Stromal cell of bone marrow (primary cell): Measurements from ENCODE around the gene TRMT1.

Experiments
- DNase-seq: peaks from one replicate; pipeline ENCODE4 v3.0.0-alpha.2; 2012; ENCODE audit warnings: low read depth

Gene TRMT1

DNA sequence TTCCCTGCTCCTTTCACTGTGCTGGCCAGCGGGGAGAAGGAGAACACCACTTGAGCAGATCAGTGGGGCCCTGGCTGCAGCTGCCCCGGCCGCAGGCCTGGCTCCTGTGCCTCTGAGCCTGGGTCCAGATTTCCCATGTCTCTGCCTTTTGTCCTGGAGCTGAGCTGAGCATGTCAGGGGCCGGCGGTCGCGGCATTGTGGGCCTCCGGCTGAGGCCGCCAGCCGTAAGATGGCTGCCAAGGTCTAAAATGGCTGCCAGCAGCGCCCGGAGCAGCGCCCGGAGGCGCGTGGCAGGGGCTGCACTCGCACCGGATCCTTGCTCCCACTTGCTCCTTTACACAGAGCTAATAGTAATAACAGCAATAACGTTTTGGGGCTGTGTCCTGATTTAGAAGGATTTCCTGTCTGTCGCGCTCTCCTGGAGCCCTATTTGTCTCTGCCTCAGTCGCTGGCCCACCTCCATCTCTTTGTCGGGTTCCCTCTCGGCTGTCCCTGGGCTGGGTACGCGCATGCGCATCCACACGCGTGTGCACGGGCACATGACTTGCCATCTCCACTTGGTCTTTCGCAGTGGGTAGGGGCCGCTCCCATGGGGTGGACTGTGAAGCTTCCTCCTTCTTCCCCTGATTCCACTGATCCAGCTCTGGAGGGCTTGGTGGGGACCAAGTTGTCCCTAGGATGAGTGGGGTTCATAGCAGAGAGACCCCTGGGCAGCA is 46.0 kb downstream of the TRMT1 start:
- DNase-seq, result no peak

DNA sequence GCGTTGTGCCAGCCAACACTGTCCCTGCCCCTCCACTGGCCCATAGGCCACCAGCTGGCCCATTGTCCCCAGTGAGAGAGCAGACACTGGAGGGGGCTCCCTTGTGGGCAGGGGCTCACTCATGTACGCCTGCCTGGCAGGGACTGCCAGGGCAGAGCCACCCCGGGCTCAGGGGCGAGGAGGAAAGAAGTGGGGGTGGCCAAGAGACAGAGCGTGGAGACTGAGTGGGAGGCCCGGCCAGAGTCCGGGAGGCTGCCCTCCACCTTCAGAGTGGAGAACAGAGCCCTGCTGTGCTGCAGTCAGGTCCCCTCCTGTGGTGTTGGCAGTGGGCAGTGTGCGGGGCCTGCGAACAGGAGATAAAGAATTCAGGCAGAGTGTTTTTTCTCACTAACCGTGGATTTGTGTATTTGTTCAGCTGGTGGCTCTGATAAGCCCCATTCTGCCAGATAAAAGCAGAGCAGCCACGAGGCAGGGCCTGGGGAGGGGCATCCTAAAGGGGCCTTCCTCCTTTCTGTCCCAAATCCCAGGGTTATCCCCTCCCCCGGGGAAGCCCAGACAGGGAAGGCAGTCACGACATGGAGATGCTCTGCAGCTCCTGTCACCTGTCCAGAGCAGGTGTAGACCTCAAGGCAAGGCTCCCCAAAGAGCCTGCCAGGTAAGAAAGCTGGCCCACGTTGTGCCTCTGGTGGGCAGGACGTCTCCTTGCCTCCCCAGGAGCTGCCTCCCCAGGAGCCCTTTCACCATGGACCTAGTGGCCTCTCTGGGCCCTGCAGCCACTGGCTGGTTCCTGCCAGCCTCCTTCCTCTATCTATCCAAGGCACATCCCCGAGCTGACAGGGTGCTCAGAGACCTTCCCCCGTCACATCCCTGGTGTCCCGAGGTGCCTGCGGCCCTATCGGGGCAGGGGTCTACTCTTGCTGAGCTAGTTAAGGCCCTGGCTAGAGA is 46.9 kb downstream of the TRMT1 start:
- DNase-seq, result no peak

DNA sequence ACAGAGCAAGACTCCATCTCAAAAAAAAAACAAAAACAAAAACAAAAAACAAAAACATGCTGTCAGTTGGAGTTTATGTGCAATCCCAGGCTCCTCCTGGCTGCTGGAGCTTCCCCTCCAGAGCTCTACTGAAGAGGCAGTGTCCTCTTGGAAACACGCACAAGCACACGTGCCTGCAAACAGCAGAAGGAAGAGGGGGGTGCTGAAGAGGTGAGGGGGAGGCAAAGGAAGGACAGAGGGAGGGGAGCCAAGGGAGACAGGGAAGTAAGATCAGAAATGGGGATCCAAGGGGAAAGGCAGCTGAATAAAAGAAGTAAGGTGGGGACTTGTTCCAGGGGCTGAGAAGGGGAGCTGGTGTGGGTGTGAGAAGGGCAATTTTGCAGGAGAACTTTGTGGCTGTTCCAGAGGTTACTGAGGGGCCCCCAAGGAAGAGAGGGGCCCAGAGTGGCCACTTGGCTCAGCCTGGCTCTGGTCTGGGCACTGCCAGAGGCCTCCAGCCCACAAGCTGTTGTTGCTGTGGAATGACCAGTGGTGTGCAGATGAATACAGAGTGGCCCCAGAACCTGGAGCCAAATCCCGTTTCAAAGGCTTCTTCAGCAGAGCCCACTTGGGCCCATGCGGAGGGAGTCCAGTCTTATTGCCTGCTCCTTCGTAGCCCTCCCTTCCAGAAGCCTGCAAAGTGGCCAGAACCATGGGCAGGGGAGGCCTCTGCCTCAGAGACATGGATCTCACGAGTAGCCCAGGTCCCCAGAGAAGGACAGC is 48.3 kb downstream of the TRMT1 start:
- no peak for DNase-seq

DNA sequence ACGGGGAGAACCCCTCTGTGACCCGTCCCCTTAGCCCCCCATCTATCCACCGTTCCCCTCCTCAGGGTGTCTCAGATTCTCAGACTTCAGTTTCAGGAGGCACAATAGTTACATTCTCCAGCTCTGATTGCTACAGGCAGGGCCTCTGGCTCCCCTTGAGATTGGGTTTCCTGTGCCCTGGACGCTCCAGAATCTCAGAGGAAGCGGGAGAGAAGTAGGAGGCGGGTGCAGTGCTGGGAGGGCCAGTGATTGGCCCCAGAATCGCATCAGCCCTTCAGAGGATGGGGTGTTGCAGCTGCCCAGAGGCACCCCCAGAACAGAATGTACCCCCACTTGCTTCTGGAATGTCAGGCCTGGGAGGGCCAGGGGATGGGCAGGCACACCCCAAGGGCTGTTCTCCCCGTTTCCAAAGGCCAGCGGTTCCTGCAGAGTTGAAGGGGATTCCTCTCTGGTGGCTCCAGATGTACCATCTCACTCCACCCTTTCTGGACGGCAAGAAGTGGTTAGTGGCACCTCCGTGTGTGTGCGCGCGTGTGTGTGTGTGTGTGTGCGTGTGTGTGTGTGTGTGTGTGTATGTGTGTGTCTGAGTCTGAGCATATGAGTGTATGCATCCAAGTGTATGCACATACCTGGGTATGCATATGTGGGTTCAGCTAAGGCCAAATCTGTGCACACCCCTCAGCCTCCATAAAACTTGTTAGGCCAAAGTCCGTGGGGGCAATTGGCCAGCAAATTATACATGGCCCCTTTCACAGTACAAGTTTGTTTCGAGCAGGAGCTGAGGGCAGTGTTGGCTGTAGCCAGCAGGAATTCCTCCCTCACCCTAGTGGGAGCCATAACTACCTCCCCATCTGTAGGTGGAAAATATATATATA is 49.4 kb downstream of the TRMT1 start:
- no peak for DNase-seq

DNA sequence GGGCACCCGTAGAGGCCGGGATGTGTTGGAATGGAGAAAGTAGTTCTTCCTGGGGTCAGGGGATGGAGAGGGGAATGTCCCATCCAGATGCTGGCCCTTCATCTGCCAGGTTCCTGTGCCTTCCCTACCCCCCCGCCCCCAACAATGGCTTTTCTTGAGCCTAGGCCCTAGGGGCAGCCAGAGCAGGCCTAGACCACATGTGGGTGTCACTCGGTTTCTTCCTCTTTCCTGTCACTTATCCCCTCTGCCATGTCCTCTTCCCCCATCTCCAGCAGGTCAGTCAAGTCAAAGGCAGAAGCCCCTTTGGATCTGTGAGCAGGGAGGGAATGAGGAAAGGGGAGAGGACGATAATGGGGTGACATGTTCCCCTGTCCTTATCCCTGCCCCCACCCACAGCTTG is 50.3 kb downstream of the TRMT1 start:
- no peak for DNase-seq

DNA sequence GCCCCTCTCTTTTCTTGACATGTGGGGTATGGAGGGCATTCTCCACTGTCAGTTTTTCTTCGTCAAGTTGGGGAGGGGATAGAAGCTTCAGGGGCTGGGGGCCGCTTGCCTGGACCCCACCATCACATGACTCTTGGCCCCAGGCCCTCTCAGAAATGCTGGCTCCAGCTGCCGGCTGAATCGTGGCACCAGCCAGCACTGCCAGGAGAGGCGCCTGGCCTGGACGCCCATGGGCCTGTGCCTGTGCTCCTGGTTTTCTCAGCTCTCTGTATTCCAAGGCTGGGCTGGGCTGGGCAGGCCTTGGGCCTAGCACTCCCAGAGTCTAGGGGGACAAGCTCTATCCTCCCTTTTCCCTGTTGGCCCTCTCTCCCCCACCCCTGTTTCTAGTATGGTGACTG is 52.4 kb downstream of the TRMT1 start:
- DNase-seq, result no peak

DNA sequence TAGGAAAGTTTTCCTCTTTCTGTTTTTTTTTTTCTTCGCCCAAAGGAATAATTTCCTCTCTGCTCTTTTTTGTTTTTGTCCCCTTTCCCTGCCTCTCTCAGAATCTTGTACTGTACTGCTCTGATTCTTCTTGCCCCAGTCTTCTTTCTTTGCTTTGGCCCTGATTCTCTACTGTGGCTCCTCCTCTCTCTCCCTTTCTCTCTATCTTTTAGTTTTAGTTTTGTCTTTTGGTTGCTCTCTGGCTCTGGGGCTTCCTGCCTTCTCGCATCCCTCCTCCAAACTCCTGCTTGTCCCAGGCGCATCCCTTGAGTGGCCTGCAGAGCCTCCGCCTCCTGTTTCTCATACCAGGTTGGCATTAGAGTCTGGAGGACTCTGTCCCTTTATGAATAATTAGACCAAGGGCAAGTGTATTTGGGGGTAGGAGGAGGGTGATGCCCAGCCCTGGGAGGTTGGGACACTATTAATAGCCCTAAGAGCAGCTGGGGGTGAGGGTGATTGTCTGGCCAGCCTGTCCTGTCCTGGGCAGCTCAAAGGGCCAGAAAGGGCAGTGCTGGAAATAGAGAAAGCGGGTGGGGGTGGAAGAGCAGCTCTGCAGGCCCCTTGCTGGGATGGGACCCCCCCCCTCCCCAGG is 53.0 kb downstream of the TRMT1 start:
- DNase-seq, result no peak

DNA sequence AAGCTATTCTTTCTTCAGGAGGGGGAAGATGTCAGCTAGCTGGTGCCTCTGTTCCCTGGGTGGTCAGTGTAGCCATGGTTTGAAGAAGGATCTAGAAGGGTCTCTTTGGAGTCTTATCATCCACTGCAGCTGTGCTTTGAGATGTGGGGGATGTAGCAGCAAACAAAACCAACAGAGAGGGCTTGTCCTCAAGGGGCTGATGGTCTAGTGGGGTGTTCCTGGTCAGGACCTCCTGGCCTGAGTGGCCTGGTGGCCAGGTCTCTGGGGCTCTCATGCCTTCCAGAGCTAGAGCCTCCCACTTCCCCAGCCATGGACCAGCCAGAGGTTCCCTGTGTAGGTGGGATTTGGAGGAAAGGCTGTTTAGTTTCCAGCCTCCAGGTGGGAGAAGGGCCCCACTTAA is 54.2 kb downstream of the TRMT1 start:
- DNase-seq, result no peak

DNA sequence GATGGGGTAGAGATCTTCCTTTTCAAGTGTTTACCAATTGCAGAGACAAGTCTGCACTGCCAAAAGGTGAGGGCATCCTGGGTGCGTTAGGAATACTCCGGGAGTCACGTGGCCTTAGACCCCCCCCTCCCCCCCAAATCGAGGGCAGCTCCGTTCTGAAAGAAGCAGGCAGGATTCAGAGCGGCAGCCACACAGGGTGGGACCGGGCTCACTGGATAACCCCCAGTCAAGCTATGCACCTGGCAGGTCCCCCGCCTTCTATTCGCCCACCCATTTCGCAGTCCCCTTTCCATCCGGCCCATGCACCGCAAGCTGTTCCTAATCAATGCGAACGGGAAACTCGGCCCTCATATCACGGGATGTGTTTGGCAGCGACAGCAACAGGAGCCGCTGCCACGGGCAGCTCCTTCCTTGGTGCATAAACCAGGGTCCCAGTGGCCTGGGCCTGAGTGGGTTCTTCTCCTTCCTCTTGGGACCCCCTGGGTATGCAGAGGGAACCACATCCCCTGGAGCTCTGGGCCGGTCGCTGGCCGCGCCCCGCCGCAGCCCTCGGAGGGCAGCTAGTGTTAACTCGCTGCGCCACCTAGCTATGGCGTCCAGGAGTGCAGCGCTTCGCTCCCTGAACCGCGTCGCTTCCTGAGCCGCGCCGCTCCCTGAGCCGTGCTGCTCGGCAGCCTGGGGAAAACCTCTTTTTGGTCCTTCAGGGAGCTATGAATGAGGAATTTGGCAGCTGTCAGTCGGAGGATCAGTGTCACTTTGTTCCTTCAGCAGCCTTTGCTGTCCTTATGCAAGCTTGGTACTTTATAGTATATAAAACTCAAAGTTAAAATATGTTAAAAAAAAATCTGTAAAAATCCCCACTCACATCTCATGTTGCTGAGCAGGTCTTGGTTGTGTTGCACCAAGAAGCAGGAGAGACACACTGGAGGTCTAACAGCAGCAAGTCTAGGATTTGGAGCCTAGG is 55.3 kb downstream of the TRMT1 start:
- DNase-seq, result no peak

DNA sequence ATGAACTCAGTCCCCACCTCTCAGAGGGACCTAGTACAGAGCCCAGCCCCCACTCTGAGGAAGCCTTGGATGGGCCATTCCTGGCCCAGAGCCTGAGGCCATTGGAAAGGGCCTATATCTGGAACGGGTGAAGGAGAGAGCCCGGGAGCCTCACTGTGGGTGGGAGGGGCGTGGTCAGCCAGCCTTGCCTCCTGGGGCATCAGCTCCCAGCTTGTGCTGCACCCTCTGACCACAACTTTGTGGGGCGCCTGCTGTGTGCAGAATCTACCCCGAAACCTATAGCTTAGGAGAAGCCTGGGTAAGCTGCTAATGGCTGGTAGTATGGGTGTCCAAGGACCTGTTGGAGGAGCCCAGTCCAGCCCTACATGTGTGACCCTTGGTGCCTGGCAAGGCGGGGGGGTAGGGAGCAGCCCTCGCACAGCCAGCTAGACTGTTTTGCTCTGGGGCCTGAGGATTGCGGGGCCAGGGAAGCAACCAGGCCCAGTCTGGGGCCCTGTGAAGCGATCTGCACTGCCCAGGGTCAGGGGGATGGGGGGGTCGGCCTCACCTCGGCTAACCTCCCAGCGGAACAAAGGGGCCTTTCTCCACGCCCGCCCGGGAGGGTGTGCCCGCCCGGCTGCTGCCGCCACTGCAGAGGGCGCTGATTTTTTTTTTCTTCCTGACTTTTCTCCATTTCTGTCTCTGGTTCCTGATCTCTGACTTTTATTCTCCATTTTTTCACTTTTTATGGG is 56.1 kb downstream of the TRMT1 start:
- DNase-seq, result no peak

DNA sequence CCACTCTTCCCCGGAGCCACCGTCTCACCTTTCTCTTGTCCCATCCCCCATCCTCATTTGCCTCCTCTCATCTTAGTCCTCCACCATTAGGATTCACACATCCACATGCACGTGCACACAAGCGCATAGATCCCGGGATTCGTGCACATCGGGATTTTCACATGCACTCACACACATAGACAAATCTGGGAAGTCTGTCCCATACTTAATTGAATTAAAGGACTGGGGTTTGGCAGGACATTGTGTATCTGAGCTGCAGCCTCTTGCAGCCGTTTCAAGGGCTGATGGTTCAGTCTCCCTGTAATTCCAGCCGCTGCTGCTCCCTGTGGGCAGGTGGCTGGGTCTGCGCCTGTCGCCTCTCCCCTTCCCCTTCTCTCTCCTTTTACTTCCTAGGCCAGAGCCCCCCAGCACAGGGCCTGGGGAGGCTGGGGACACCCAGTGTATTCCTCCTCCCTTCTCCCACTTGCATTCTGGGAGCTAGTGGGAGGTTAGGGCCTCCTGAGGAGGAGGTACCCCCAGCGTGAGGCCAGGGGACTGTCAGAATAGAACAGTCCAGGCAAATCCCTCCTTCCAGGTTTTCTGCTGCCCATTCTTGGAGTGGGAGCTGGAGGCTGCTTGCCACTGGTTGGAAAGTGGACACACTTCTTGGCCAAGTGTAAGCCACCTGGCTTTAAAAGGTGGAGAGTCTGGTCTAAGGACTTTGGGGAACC is 57.4 kb downstream of the TRMT1 start:
- no peak for DNase-seq

DNA sequence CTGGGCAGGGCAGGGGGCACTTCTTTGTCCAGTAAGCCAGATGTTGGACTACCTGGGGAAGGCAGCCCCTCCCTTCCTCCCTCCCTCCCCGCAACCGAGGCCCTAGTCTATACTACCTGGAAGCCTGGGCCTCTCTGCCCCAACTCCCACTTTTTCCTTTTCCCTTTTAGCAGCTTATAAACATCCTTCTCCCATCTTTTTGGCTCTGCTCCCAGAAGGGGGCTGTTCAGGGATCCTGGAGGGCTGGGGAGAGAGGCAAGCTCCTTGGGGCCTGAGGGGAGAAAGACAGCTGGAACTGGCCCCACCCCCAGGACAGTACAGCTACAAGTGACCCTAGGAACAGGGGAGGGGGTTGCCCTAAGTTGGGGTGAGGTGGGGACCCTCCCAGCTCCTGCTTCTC is 58.8 kb downstream of the TRMT1 start:
- DNase-seq, result no peak

DNA sequence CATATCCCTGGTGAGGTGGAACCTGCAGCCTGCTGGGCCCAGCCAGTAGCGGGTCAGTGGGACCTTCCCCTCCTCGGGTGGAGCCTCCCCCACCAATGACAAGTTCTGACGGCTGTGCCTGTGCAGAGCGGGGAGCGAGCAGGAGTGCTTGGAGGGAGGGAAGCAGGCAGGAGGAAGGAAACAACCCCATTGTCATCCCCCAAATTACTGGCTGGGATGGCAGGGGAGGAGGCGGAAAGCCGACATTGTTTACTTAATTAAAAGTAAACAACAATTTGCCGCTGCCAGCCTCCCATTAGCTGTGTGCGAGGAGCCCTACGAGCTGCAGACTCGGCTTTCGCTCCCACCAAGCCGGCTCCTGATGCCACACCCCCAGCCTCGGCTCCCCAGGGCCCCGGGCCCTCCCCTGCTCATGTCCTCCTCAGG is 59.4 kb downstream of the TRMT1 start:
- DNase-seq, result no peak

DNA sequence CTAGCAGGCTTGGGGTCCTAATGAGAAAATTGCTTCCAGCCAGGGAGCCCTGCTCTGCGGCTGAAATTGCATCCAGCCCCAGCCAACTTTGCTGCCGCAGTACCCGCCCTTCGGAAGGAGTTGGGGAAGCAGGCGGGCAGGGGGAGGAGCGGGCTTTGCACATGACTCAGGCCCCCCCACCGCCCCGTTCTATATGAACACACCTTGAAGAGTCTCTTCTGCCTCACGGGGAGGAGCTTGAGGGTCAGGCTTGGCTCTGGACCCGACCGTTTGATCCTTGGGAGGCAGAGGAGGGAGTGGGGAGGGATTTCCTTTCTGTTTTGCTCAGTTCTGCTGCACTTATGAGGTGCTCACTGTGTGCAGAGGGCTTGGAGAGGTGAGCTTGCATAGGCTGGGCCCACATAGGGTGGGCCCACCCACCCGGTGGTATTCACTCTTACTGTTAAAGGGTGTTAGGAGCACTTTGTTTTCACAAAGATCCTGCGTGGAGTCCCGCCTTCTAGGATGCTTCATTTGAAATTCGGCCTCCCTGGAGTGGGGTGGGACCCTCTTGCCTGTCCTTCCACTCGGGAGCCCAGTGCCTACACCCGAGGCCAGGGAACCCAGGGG is 60.4 kb downstream of the TRMT1 start:
- DNase-seq, result no peak

DNA sequence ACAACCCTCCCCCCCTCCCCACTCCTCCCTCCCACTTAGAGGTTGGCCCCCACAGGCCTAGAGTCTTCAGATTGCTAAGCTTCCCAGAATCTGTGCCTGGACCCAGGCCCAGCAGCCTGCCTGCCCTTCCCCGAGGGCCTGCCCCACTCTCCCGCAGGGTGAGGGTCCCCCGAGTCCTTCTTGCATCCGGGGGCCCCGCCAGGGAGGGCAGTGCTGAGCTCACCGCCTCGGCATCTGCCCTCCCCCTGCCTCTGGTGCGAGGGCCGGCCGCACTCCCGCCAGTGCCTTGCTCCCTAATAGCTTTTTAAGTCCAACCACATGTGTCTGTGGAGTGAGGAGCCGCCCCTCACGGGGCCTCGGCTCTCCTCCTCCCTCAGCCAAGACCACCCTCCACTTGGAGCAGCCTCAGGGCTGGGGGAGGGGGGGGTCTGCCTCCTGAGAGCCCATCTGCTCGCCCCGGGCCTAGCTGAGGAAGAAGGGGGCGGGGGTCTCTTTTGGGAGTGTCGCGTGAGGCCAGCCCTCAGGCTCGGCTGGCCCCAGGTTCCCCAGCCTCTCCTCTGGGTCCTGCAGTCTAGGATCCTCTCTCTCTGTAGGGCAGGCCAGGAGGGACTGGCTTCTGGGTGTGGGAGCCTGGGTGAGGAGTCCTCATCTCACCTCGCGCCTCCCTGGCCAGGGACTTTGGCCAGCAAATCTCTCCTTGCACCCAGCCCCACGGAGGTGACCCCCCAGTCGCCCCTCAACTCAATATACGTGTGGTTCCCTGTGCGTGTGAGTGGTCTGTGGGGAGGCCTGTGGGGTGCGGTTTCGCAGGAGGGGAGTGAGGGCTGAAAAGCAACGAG is 61.1 kb downstream of the TRMT1 start:
- peak; percentile 86 for DNase-seq
